Liver (tissue), 9 donors: ENCODE measurements around the gene ATP5PD. TPM values are rescaled to one million over a fixed set of nuclear protein-coding genes. Genes with fewer than 3 reads are reported as not detected.

Source experiments
- DNase-seq: peaks from one replicate; pipeline ENCODE4 v3.0.0-alpha.2; 2017; ENCODE audit warnings: low spot score
- H3K27ac ChIP-seq, 2 donors: one replicate each; pipeline ENCODE4 v1.7.0; 2013; ENCODE audit warnings: inconsistent platforms in 2 of 2, low read length in 2 of 2, control low read depth in 1 of 2, low read depth in 1 of 2, mild to moderate bottlenecking in 1 of 2
- H3K27me3 ChIP-seq, 4 donors: one replicate each; pipeline versions ENCODE4 v1.6.1 to v1.7.0; 2013; ENCODE audit warnings: low read length in 3 of 4, inconsistent platforms in 1 of 4, mild to moderate bottlenecking in 1 of 4, moderate library complexity in 1 of 4; ENCODE audit not compliant: control insufficient read depth in 4 of 4, insufficient read depth in 4 of 4
- H3K36me3 ChIP-seq, 4 donors: one replicate each; pipeline versions ENCODE4 v1.6.1 to v1.7.0; 2013; ENCODE audit warnings: low read length in 3 of 4, mild to moderate bottlenecking in 3 of 4, low read depth in 1 of 4, moderate library complexity in 1 of 4; ENCODE audit not compliant: control insufficient read depth in 4 of 4, insufficient read depth in 3 of 4
- H3K4me1 ChIP-seq, 4 donors: one replicate each; pipeline versions ENCODE4 v1.6.1 to v1.7.0; 2013; ENCODE audit warnings: low read length in 3 of 4, mild to moderate bottlenecking in 3 of 4, moderate library complexity in 1 of 4; ENCODE audit not compliant: control insufficient read depth in 4 of 4, insufficient read depth in 4 of 4
- H3K4me3 ChIP-seq, 3 donors: one replicate each; pipeline versions ENCODE4 v1.6.1 to v1.7.0; 2013; ENCODE audit warnings: low read length in 3 of 3, control low read depth in 1 of 3, low read depth in 1 of 3, mild to moderate bottlenecking in 1 of 3
- H3K9ac ChIP-seq, 2 donors: one replicate each; pipeline ENCODE4 v1.7.0; 2013; ENCODE audit warnings: low read length in 2 of 2, mild to moderate bottlenecking in 2 of 2, moderate library complexity in 2 of 2, control low read depth in 1 of 2, low read depth in 1 of 2
- H3K9me3 ChIP-seq, 4 donors: one replicate each; pipeline versions ENCODE4 v1.6.1 to v1.7.0; 2013; ENCODE audit warnings: low read length in 3 of 4; ENCODE audit not compliant: control insufficient read depth in 4 of 4
- CTCF ChIP-seq: fragments of 150-350 bp; IDR thresholded peaks from 2 replicates; pipeline ENCODE4 v1.5.1; 2017; ENCODE audit warnings: improper control_type of control experiment, low read depth, low read length; ENCODE audit not compliant: missing input control
- EGR1 ChIP-seq, 2 donors: IDR thresholded peaks; 2 replicates each; pipeline ENCODE4 v1.6.1; 2016 to 2018; ENCODE audit warnings: antibody characterized with exemption in 2 of 2, low read depth in 2 of 2
- GABPA ChIP-seq, 2 donors: IDR thresholded peaks in 1 of 2; conservative IDR thresholded peaks in 1 of 2; 2 replicates each; pipeline ENCODE4 v1.6.1; 2016; ENCODE audit warnings: antibody characterized with exemption in 2 of 2, mild to moderate bottlenecking in 1 of 2, moderate library complexity in 1 of 2
- HNF4A ChIP-seq, 2 donors: conservative IDR thresholded peaks; 2 replicates each; pipeline ENCODE4 v1.6.1; 2016; ENCODE audit warnings: antibody characterized with exemption in 2 of 2, mild to moderate bottlenecking in 2 of 2
- HNF4G ChIP-seq: IDR thresholded peaks from 2 replicates; pipeline ENCODE4 v1.6.1; 2016; ENCODE audit warnings: antibody characterized with exemption
- JUND ChIP-seq, 2 donors: IDR thresholded peaks; 2 replicates each; pipeline ENCODE4 v1.6.1; 2016; ENCODE audit warnings: antibody characterized with exemption in 2 of 2
- MAX ChIP-seq: IDR thresholded peaks from 2 replicates; pipeline ENCODE4 v1.6.1; 2016; ENCODE audit warnings: antibody characterized with exemption
- NR2F2 ChIP-seq: IDR thresholded peaks from 2 replicates; pipeline ENCODE4 v1.6.1; 2016; ENCODE audit warnings: antibody characterized with exemption
- RAD21 ChIP-seq, 2 donors: IDR thresholded peaks; 2 replicates each; pipeline ENCODE4 v1.6.1; 2016; ENCODE audit warnings: antibody characterized with exemption in 2 of 2, mild to moderate bottlenecking in 2 of 2
- REST ChIP-seq: IDR thresholded peaks from 2 replicates; pipeline ENCODE4 v1.6.1; 2016; ENCODE audit warnings: antibody characterized with exemption, mild to moderate bottlenecking
- RXRA ChIP-seq, 2 donors: IDR thresholded peaks; 2 replicates each; pipeline ENCODE4 v1.6.1; 2017 to 2018; ENCODE audit warnings: antibody characterized with exemption in 2 of 2, mild to moderate bottlenecking in 1 of 2
- SP1 ChIP-seq: IDR thresholded peaks from 2 replicates; pipeline ENCODE4 v1.6.1; 2018; ENCODE audit warnings: antibody characterized with exemption, mild to moderate bottlenecking
- TAF1 ChIP-seq: conservative IDR thresholded peaks from 2 replicates; pipeline ENCODE4 v1.6.1; 2016; ENCODE audit warnings: antibody characterized with exemption, mild to moderate bottlenecking
- YY1 ChIP-seq: IDR thresholded peaks from 2 replicates; pipeline ENCODE4 v1.6.1; 2016; ENCODE audit warnings: antibody characterized with exemption, mild to moderate bottlenecking
- WGBS: extraction: QIAGEN DNeasy Blood & Tissue Kit; methylation state at CpG from one replicate; pipeline ENCODE4 v1.1.7; 2013; 5-methylcytosine and 5-hydroxymethylcytosine counted together
- polyA plus RNA-seq, 2 donors: library from polyadenylated mRNA; stranded (reverse) in 1 of 2; unstranded in 1 of 2; fragments of 200-250 nt in 1 of 2; fragments of >200 nt in 1 of 2; fragmentation: Nextera tagmentation in 1 of 2; extraction: Ambion mirVana in 1 of 2; gene quantifications; one replicate each; pipeline versions ENCODE4 v1.2.1 to v1.2.3, GENCODE V29; 2013 to 2015
- total RNA-seq, 2 donors: library from RNA; depleted of rRNA; stranded (reverse); fragments of >200 nt; gene quantifications; one replicate each; pipeline ENCODE4 v1.2.3, GENCODE V29; 2014
- TF ChIP-seq, protein P1 (sequence below): IDR thresholded peaks from 2 replicates; pipeline ENCODE4 v1.6.1; 2016; ENCODE audit warnings: antibody characterized with exemption
- donor health status: healthy.
- donor health status: healthy.
- donor health status: healthy.
- donor health status: healthy.
- donor health status: healthy.

The ATP5PD gene
- total and polyA plus RNA-seq, 4 donors = 102 to 378 (median 184) TPM

GRCh38 chr17:74998783-74999182, 48.0 kb downstream of the ATP5PD start:
- Histone ChIP-seq H3K4me3 (no peak overlapping the region), H3K9me3 (no peaks in the 10 kb centered on the region), H3K36me3 (no peaks in the 10 kb centered on the region), H3K27me3 (no peaks in the 10 kb centered on the region), H3K4me1 (no peaks in the 10 kb centered on the region), H3K27ac (no peak overlapping the region), H3K9ac (no peak overlapping the region)
- DNase-seq = no peak
- WGBS = 77% methylated on average over 6 of the region's 6 CpGs
- TF ChIP-seq MAX (no peak), GABPA (IDR thresholded peaks at IDR 0.05 in 1 of 2, conservative IDR thresholded peaks at IDR 0.05 in 1 of 2) (no peak), RXRA (IDR thresholded peaks at IDR 0.05) (no peak), JUND (IDR thresholded peaks at IDR 0.05) (no peak), HNF4G (no peak), YY1 (no peak), CTCF (no peak), EGR1 (IDR thresholded peaks at IDR 0.05; ENCODE audit: low read depth in 2 of 2) (no peak)

DNA sequence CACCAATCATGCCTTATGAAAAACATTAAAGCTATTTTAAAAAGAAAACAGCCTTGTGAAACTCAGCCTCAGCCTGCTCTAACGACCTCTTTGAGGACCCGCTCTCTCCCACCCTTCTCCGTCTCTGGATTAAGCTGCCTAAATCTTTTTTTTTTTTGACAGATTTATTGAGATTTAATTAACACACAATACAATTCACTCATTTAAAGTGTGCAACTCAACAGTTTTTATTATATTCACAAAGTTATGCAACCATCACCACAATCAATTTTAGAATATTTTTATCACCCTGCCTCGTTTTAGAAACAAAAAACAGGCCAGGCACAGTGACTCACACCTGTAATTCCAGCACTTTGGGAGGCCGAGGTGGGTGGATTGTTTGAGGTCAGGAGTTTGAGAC, 50.9 kb downstream of the ATP5PD start:
- Histone ChIP-seq H3K9ac (no peak overlapping the region), H3K36me3 (no peaks in the 10 kb centered on the region), H3K4me1 (no peaks in the 10 kb centered on the region), H3K4me3 (no peak overlapping the region), H3K9me3 (no peaks in the 10 kb centered on the region), H3K27me3 (no peaks in the 10 kb centered on the region), H3K27ac (no peak overlapping the region)
- TF ChIP-seq HNF4A (conservative IDR thresholded peaks at IDR 0.05) (no peak), SP1 (no peak), MAX (no peak), RXRA (IDR thresholded peaks at IDR 0.05) (no peak), REST (no peak), RAD21 (IDR thresholded peaks at IDR 0.05) (no peak), NR2F2 (no peak), HNF4G (no peak), GABPA (IDR thresholded peaks at IDR 0.05 in 1 of 2, conservative IDR thresholded peaks at IDR 0.05 in 1 of 2) (no peak), TAF1 (no peak)
- TF ChIP-seq, protein P1, sequence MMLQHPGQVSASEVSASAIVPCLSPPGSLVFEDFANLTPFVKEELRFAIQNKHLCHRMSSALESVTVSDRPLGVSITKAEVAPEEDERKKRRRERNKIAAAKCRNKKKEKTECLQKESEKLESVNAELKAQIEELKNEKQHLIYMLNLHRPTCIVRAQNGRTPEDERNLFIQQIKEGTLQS = no peak
- 73% methylated on average over 5 of the region's 5 CpGs for WGBS
- no peak for DNase-seq
